Cardiac atrium fibroblast (primary cell): ENCODE results near the gene FOXD4L3. TPM values are rescaled to one million over a fixed set of nuclear protein-coding genes. Genes with fewer than 3 reads are reported as not detected.

Experiments
- total RNA-seq: library from RNA; depleted of rRNA; stranded (reverse); fragments of >200 nt; gene quantifications from 2 replicates; pipeline ENCODE4 v1.2.3, GENCODE V29; 2015

Gene FOXD4L3
- total RNA-seq, result not detected in 2 replicates

DNA sequence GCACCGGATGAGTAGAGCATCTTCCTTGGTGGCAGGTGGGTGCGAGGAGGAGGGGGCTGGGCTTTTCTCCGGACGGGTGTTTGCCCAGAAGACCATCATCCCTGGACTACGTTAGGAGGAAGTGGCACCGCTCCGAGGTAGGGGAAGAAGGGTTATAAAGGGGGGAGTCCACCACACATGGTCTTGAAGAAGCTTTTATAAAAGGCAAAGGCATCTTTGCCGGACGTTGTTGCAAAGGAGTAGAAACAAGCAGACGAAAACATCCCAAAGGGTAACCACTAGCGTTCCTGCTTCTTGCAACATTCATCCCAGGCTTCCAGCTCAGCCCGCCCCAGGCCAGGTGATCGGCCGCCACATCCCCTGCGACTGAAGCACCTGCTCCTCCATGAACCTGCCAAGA is at the start of gene FOXD4L3:
Gene FOXD4L3 (plus strand): TSS at position 301 of the 400 bp plus-strand sequence. CDS start 85 bp downstream, at position 386.

Other genes starting within 250 kb of the FOXD4L3 start
- gene ZNG1C, start 60.9 kb upstream of the FOXD4L3 start, total RNA-seq, result 8.8 and 10.9 TPM in 2 replicates
- gene PGM5, start 53.7 kb downstream of the FOXD4L3 start, total RNA-seq, result 0.18 and 0.32 TPM in 2 replicates
- not detected in 2 replicates for gene TMEM252, start 238.0 kb downstream of the FOXD4L3 start, total RNA-seq